ENCODE results near the gene SAMMSON.

Gene SAMMSON

DNA sequence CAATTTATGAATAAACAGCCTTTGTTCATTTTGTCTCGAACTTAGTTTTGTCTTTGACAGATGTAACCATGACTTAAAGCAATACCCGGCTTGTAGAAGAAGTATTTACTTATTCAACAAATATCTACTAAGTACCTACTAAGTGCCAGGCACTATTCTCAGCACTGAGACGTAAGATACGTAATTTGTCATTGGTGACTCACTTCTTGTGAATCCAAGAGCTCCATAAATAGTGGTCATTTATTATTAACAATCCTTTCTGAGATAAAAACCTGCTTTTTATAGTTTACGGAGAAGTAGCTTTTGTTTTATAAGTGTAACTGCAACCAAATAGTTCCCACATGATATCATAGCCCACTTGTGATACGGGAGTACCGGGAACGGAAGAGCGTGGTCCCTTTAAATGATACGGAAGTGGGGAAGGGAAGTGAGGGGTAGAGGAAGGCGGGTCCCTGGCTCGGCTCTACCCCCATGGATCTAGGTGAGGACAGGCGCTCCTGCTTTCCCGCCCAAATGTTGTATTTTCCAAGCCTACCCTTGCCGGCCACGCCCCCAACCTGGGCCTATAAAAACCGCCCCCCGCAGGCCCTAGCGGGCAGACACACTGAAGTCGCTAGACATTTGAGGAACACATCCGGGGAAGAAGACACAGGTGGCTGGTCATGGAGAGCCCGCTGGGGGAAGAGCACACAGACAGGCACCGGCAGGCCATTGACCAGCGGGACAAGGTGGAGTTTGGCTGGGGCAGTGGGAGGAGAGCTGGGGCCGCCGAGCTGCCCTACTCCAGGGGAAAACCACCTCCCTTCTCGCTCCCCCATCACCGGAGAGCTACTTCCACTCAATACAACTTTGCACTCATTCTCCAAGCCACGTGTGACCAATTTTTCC lies at the start of gene SAMMSON:
Gene SAMMSON (plus strand): TSS at position 594 of the 888 bp plus-strand sequence.
- no peak for DNase-seq (ENCODE audit: low read depth, low spot score)

DNA sequence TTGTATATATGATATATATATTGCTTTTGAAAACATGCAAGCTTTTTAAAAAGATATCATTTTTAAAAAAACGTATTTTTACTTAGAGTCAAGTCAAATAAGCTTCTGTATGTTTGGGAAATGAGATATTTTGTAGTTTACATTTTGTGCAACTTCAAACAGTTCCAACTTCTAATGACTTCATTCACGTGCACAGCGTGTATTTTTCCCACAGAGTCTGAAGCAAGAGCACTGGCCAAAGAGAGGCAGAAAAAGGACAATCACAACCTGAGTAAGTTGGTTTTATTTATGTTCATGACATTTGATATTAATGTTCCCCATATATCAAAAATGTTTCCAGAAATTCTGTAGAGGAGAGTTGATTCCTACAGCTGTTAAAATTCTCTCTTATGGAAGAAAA lies 47.9 kb upstream of the SAMMSON start:
- DNase-seq (ENCODE audit: low read depth, low spot score): no peak

DNA sequence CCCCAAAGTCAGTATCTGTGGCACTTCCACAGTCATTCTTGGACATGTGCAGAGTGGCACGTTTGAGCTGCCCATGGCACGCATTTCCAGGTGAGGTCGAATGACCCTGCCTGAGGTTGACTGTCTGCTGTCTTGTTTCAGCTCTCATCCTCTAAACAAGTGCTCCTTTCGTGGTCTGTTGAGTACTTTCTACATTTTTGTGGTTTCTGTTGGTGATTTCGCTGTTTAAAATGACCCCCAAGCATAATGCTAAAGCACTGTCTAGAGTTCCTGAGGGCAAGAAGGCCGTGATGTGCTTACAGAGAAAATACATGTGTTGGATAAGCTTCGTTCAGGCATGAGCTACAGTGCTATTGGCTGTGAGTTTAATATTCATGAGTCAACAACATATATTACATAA lies 40.0 kb upstream of the SAMMSON start:
- DNase-seq (ENCODE audit: low read depth, low spot score): no peak

DNA sequence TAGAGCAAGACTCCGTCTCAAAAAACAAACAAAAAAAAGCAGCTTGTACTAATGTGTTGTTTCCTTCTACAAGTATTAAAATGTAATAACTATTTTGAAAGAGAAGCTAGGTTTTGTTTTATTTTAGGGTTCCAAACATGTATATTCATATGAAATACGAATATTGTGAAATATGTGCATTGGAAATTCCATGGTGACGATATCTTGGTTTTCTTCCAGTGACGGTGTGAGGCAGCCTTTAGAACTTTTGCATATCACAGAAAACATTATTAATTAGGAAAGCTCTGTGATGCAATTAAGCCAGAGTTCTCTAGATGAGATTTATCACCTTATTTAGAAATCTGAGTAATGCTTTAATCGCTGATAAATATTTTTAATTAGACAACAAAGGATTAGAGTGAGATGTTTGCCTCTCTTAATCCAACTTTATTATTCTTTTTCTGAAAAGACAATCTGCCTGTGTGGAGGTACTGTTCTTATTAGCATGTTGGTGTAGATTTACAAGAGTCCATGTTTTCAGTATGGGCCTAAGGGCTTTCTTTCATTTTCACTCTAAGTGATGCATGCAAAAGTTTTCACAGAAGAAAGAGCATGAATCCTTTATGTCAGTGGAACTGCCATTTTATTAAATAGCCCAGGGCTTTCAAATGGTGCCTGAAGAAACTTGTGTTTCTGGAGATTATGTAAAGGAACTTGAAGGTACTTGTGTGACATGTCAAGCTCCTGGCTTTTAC lies 37.7 kb upstream of the SAMMSON start:
- DNase-seq (ENCODE audit: low read depth, low spot score): no peak

DNA sequence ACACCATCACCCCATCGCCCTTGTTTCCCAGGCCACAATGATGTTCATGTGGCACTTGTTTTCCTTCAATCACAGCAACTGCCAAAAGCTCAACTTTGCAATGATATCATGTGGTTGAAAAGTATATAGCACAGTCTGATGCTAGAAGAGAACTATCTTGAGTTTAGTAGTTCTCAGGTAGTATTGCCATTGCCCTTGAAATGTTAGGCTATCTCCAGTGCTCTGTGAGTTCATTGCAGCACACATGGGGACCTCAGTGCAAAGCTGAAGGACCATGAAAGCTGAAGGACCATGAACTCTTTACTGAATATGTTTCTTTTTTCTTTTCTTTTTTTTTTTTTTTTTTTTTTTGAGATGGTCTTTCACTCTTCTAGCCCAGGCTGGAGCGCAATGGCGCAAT lies 35.9 kb upstream of the SAMMSON start:
- no peak for DNase-seq (ENCODE audit: low read depth, low spot score)

DNA sequence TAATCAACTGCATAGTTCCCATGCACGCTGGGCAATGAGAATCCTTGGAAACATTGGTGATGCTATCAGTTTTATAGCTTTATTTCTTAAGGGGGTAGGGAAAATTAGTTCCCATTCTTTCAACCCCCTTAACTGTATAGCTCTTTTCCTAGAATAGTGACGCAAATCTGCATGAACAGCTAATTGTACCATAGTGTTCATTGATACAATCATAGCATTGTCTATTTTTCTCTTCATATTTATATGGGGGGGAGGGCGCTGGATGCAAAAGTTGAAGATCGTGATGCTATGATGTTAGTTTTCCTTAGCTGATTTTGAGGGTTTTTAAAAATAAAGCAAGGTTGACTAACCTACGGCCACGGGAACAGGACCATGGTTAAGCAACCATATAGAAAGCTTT lies 32.4 kb upstream of the SAMMSON start:
- no peak for DNase-seq (ENCODE audit: low read depth, low spot score)

DNA sequence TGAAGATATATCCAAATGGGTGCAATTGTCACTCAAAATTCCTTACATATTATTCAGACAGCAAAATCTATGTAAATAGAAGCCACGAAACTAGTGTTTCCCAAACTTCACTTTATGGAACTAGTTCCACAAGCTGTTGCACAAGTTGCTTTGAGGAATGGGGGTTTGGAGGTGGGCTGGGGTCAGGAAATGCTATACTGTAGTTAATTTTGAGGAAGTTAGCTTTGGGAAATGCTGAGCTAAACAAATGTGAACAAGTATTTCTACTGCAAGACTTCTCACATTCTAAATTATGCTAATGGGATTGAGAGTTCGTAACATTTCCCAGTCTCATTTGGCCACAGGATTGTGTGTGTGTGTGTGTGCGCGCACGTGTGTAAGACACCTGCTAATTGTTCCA lies 28.7 kb upstream of the SAMMSON start:
- DNase-seq (ENCODE audit: low read depth, low spot score): no peak

DNA sequence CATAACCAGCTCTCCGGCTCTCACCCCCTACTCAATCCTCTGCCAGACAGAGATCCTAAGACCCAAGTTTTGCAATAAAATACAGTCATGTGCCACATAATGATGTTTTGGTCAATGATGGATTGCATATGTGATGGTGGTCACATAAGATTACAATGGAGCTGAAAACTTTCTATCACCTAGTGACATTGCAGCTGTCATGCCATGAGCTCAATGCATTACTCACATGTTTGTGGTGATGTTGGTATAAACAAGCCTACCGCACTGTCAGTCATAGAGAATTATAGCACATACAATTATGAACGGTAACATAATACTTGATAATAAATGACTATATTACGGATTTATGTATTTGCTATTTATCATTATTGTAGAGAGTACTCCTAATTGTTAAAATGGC lies 26.9 kb upstream of the SAMMSON start:
- no peak for DNase-seq (ENCODE audit: low read depth, low spot score)

DNA sequence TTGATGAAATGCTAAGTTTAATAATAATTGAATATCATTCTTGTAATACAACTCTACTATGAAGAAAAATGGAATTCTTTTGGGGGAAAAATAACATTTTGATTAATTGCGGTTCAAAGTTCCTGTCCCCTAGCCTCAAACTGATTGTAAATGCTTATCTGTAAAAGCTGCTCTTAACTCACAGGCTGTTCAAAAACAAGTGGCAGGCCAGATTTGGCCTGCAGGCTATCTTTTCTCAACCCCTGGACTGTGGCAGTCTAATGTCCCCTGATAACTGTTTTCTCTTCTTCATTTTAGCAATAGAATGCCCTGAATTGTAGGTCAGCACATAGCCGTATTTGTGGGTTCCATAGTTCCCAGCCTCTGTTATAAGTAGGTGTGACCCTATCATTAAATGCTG lies 23.5 kb upstream of the SAMMSON start:
- DNase-seq (ENCODE audit: low read depth, low spot score): no peak

DNA sequence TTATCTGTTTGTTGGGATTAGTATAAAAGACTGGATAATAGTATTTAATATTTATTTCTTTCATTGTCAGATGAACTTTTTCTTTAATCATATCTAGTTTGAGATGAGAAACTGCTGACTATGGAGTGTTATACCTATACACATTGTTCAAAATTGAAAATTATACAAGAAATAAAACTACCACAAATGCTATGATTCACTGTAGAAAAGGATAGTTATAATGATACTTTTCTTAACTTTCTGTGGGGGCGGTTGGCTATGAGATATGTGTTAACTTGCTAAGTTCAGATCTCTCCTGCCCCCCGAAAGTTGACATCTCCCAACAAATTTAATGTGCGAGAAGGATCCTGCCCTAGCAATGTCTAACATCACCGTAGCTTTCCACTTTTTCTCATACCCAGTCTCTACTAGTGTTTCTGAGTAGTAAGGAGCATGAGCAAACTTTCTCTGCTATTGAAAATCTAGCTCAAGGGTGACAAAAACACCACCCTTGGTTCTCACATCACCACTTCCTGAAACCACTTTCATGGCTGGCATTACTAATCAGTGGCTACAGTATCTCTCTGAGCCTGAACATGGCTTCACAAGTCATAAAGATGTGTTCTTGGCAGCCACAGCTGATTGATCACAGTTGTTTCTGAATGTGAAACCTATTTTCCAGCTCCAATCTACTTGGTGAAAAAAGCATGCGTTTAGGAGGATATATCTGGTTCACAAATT lies 15.8 kb upstream of the SAMMSON start:
- no peak for DNase-seq (ENCODE audit: low read depth, low spot score)

DNA sequence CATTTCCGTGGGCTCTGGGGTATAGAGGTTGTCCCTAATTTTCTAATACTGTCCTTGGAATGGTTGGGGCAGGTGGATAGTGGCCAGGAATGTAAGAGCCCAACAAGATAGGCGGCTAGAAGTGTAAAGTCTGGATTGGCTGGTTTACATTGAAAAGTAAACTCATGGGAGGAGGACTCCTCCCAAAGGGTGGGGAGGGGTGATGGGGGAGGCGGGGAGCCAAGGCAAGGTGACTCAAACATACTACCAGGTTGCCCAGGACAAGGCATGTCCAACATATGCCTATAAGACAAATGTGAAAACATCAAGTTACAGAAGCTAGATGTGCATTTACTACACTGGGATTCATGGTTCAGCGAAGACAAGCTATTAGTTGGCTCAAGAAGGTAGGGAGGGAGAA lies 14.3 kb upstream of the SAMMSON start:
- DNase-seq (ENCODE audit: low read depth, low spot score): no peak

DNA sequence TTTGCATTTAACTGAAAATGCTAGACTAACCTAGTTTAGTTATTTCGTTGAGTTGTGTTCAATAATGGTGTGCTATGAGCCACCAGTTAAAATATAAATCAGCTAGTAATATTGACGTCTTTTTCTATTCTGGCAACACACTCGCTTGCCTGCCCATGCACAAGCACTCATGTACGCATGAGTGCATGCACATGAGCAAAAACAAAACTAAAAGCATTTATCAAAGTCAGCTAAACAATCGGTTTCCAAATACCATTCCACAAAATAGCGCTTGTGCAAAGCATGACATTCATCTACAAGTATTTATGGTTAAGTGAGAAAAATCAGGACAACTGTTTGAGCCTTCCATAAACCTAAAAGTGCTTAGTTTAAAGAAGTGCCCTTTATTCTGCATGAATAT lies 13.1 kb upstream of the SAMMSON start:
- DNase-seq (ENCODE audit: low read depth, low spot score): no peak

DNA sequence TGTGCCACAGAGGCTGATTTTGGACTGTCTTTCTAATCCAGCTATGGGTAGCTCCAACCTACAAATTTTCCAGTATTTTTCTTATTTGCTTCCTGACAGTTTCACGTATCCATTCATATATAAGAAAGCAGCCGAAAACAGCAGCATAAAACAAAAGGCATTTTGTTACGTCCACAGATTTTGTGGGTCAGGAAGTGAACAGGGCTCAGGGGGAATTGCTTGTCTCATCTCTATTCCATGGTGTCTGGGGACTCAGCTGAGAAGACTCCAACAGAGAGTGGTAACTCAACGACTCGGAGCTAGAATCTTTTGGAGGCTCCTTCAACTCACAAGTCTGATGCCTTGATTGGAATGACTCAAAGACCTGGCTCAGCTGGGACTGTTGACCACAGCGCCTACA lies 11.7 kb upstream of the SAMMSON start:
- DNase-seq (ENCODE audit: low read depth, low spot score): no peak

DNA sequence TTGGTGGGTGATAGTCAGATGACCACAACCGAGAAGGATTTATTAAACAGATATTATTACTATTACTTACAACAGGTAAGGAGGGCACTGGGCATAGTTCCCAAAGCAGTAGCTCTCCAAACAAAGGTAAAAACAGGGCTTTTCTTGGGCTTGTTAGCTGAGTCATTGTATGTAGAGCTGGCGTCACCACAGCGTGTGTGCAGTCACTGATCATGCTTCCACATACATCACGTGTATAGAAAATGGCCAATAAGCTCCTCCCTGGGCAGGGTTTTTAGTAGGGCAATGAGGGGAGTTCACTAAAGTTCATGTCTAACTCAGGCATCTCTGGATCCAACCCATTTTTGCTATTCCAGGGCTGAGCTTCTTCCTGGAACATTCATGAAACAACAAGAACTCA lies 5.8 kb upstream of the SAMMSON start:
- no peak for DNase-seq (ENCODE audit: low read depth, low spot score)

DNA sequence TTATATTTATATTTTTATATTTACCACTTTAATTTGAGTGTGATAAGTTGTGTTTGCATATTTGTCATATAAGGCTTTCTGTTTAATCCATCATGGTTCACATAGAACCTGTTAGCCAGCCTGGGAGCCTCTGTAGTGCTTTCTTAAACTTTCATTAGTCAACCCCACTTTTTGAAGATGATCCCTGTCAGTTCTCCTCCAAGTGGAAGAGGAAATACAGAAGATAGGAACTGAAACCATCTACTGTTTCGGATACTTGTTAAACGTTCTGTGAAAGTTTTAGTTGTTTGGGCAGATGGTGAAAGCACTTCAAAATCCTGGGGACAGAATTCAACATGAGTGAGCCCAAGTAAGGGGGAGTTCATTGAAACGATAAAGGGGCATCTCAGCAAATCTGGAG lies 4.6 kb upstream of the SAMMSON start:
- DNase-seq (ENCODE audit: low read depth, low spot score): no peak

DNA sequence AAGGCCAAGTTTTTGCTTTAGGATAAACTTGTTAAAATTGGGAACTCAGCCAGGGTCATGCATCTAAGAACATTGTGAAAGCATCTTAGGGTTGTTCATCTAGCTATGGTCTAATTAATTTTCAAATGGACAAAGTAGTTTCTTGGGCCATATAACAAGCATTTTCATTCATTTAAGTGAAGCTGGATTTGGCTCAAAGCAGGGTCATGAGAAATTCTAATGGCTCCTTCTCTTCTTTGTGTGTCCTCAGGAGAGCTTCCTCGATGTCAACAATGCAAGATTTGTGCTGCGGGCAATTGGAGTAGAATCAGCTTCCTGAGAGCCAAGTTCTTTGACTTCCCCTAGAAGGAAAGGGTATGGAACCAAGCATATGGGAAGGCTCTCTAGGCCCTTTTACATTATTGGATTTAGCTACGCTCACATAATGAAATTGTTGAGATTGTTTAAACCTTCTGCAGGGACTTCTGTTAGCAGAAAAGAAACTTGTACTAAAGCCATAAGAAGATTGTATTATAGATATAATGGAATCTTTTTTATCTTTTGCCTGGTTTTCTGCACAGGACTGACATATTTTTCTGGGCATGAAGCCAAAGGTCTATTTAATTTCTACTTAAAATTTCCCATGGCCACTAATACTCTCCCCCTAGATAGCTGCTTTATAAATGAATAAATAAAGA lies 1.8 kb upstream of the SAMMSON start:
- no peak for DNase-seq (ENCODE audit: low read depth, low spot score)

DNA sequence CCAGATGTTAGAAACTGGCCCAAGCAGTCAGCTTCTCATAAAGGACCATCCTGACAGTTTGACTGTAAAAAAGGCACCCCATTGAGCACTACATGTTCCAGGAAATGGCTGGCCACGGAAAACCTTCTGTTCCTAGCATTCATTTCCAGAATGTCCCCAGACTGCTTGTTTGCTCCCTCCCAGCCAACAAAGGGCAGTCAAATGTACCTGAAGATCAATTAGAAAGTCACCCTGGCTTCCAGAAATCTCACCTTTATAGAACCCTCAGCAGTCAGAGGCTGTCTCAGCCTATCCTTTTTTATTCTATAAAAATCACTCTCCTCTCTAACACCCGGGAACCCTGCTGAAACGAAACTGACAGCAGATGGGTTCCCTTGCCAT lies 784 bp upstream of the SAMMSON start:
- DNase-seq (ENCODE audit: low read depth, low spot score): no peak

DNA sequence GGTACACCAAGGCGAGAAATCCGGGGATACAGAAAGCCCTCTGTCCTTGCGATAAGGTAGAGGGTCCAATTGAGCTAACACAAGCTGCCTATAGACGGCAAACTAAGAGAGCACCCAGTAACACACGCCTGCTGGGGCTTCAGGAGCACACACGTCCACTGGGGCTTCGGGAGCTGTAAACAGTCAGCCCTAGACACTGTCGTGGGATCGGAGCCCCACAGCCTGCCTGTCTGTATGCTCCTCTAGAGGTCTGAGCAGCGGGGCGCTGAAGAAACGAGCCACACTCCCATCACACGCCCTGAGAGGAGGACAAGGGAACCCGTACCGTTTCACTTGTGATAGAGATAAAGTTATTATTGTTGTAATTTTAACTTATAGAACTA lies 486 bp downstream of the SAMMSON start:
- no peak for DNase-seq (ENCODE audit: low read depth, low spot score)

DNA sequence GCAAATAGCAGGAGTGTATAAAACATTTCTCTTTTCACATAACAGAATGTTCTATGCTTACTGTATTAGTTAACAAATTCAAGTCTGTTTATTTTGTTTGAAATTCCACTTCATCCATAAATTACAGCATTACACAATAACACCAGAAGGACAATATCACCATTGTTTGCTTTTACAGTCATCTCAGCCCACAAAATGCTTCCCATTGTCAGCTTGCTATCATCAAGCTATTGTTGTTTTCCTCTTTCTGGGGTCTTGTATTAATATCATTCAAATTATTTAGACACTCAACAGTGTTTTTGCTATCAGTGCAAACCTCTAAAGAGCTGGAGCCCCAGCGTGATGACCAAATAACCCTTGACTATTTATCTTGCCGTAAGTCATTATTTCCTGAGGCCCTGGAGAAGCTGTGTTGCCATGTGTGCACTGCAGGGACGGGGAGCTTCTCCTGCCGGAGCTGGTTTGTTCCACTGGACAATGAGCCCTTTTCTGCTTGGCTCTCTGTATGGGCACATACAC lies 1.1 kb downstream of the SAMMSON start:
- DNase-seq (ENCODE audit: low read depth, low spot score): no peak

DNA sequence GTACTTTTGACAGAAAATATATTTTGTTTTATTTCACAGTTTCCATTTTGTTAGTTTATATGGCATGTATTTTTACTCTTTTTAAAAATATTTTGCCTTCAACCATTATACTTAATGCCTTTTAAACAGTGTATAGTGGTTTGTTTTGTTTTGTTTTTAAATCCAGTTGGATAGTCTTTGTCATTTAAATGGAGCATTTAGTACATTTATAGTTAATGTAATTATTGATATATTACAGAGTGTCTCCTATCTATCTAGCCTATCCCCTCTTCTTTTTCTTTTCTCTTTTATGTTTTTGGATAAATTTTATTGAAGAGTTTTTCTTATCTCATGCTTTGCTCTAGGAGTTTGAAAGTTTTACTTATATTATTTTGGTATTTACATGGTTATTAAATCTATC lies 3.6 kb downstream of the SAMMSON start:
- no peak for DNase-seq (ENCODE audit: low read depth, low spot score)

DNA sequence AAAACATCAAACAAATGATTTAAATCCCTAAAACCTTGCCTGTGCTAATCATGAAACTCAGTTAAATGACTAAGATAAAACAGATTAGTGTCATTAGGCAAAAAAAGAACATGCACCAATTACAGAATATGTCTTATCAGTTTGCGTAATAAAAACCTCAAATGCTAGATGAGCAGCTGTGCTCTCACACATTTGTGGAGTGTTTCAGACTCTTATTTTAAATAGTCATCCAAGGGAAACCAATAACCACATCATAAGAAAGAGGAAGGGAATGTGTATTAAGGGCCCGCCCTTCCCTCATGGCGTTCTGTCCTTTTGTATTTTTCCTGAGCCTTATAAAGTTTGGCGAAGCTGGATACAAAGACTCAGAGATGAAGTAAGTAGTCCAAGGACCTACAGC lies 6.6 kb downstream of the SAMMSON start:
- DNase-seq (ENCODE audit: low read depth, low spot score): no peak

DNA sequence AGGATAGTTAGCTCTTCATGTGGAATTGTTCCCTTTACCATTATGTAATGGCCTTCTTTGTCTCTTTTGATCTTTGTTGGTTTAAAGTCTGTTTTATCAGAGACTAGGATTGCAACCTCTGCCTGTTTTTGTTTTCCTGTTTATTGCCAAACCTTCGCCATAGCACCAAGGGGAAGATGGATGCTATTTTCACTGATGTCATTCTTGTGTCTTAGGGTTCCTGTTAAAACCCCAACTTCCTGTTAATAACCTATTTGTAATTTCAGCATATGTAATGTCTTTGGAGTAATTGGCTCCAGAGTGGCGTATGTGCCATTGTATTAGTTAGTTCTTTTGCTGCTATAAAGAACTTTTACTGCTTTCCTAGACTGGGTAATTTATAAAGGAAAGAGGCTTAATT lies 10.8 kb downstream of the SAMMSON start:
- no peak for DNase-seq (ENCODE audit: low read depth, low spot score)
